Thymus (tissue), 11 donors: ENCODE results near the gene P2RY2. TPM values are rescaled to one million over a fixed set of nuclear protein-coding genes. Genes with fewer than 3 reads are reported as not detected.
"Not testable (repeated sequence)": the region's sequence is repeated elsewhere in the genome, so short reads cannot be mapped to it uniquely, and the experiment has no call there.

Experiments used
- DNase-seq, 9 donors: peaks; one replicate each; pipeline ENCODE4 v3.0.0-alpha.2; 2013; ENCODE audit warnings: low spot score in 9 of 9, low read depth in 6 of 9, missing footprints in 1 of 9
- H3K27ac ChIP-seq, 2 donors: one replicate each; pipeline ENCODE4 v1.5.1; 2013; ENCODE audit warnings: control low read depth in 1 of 2, low read depth in 1 of 2, low read length in 1 of 2, mild to moderate bottlenecking in 1 of 2, moderate library complexity in 1 of 2
- H3K27me3 ChIP-seq, 2 donors: one replicate each; pipeline ENCODE4 v1.5.1; 2013; ENCODE audit warnings: low read length in 1 of 2; ENCODE audit not compliant: control insufficient read depth in 2 of 2, insufficient read depth in 1 of 2
- H3K36me3 ChIP-seq, 2 donors: one replicate each; pipeline ENCODE4 v1.5.1; 2013; ENCODE audit warnings: low read length in 1 of 2, mild to moderate bottlenecking in 1 of 2, moderate library complexity in 1 of 2; ENCODE audit not compliant: control insufficient read depth in 2 of 2, insufficient read depth in 2 of 2
- H3K4me1 ChIP-seq, 2 donors: one replicate each; pipeline ENCODE4 v1.5.1; 2013; ENCODE audit warnings: low read length in 2 of 2; ENCODE audit not compliant: control insufficient read depth in 2 of 2, insufficient read depth in 2 of 2
- H3K4me3 ChIP-seq, 2 donors: one replicate each; pipeline ENCODE4 v1.5.1; 2013; ENCODE audit warnings: low read length in 2 of 2, control low read depth in 1 of 2, mild to moderate bottlenecking in 1 of 2
- H3K9me3 ChIP-seq, 2 donors: one replicate each; pipeline ENCODE4 v1.5.1; 2013; ENCODE audit warnings: low read length in 1 of 2, mild to moderate bottlenecking in 1 of 2; ENCODE audit not compliant: control insufficient read depth in 2 of 2, insufficient read depth in 1 of 2
- WGBS: extraction: QIAGEN DNeasy Blood & Tissue Kit; methylation state at CpG from one replicate; pipeline ENCODE4 v1.1.7; 2013; 5-methylcytosine and 5-hydroxymethylcytosine counted together
- polyA plus RNA-seq: library from polyadenylated mRNA; stranded (reverse); fragments of 200-250 nt; gene quantifications from one replicate; pipeline ENCODE4 v1.2.3, GENCODE V29; 2013
- total RNA-seq: library from RNA; stranded (reverse); fragments of 120-200 nt; gene quantifications from one replicate; pipeline ENCODE4 v1.2.4, GENCODE V29; 2013
- donor health status: healthy.

The P2RY2 gene
- total and polyA plus RNA-seq, 2 donors: 0.52 to 0.75 TPM

DNA sequence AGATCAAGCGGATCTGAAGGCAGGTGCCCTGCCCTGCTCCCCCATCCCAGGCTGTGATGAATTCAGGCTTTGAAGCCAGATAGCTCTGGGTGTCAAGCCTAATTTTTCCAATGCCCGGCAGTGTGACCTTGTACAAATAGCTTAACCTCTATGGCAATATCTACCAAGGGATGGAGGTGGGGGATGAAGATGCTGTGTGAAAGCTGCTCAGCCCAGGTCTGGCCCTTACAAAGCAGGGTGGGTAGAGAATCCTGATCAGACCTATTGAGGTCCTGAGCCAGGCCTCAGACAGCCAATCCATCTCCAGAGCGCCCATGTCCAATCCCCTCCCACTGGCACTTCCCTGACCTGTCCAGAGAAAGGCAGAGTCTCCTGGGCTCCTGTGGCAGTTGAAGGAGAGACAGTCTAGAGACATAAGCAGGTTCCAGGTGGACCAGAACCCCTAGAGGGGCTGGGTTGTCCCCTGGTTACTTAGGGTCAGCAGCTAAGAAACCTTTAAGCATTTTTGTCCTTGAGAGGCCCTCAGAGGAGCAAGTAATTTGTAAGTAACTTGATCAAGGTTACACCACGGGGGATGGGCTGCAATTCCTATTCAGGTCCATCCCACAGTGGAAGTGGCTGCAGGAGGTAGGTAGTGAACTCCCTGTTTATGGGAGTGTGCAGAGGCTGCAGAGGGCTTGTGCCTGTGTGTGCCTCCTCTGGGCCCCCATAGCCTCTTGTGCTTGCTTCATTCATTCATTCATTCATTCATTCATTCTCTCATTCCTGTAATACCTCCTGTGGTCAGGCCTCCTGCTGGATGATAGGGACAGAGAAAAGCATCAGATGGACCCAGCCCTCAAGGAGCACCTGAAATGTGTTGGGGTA lies 10.4 kb downstream of the P2RY2 start:
- Histone ChIP-seq H3K4me1 (no peaks in the 10 kb centered on the region), H3K9me3 (no peaks in the 10 kb centered on the region), H3K27ac (no peak overlapping the region), H3K36me3 (no peaks in the 10 kb centered on the region), H3K4me3 (no peak overlapping the region), H3K27me3 (no peaks in the 10 kb centered on the region)
- no peak for DNase-seq
- 95% methylated on average over 4 of the region's 4 CpGs for WGBS

DNA sequence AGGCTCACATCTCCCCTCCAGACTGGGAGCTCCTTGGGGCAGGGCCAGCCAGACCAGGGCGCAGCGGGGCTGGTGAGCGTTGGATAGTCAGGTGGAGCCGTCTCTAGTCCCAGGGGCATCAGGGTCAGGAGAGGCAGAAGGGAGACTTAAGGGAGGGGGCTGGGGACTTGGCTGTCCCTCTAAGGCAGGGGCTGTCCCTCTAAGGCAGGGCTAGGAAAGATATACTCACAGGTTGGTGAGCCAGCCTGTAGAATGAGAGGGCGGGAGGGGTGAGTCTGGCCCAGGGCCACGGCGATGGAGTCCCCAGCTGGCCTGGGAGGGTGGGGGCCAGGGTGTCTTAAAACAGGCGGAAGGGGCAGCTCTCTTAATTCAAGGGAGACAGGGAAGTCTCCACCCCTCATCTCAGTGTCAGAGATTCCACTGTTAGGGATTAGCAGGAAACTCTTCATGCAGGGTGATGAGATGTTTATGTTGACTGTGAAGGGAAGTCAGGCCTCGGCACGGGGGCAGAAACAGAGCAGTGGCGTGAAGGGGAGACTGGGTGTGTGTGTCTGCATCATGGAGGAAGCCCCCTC lies 11.3 kb downstream of the P2RY2 start:
- WGBS: 94% methylated on average over 11 of the region's 11 CpGs

DNA sequence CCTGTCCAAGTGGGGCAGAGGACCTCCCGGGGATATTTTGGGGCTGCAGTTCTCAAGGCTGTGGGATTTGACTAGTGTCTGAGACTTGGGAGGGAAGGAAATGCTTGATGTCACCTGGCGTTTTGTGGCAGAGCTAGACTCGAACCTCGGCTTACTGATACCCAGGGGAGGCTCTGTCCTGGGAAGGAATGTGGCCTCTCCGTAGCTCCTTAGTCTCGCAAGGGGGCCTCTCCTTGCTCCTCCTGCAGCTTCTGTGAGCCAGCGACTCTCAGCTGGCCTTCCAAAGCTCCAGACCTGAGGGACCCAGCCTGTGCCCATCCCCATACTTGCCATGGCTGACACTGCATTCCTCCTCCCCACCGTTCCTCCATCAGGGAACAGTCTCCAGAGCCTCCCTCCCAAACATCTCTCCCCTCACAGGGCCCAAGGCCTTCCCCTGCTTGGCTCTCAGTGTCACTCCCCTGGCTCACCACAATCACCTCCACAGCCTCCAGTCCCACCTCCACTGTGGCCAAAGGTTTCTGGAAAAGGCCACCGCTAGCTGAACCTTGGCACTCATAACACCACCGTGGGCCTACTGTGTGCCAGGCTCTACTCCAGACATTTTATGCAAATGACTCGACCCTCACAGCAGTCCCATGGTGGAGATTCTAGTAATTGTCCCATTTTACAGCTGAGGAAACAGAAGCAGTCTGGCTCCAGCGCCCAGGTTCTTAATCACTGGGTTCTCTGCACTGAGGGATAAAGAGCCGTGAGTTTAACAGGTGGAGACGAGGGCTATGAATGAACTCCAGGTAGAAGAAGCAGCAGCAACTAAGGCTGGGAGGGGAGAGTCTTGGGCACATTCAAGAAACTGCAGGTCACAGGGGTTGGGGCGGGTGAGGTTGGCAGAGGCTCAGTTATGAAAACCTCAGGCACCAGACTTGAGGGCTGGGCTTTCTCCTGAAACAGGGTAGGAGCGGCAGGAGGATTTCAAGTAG lies 12.1 kb downstream of the P2RY2 start:
- Histone ChIP-seq H3K4me3 (no peak overlapping the region), H3K4me1 (no peaks in the 10 kb centered on the region), H3K27me3 (no peaks in the 10 kb centered on the region), H3K9me3 (no peaks in the 10 kb centered on the region), H3K36me3 (no peaks in the 10 kb centered on the region), H3K27ac (no peak overlapping the region)
- 92% methylated on average over 16 of the region's 16 CpGs for WGBS
- no peak for DNase-seq

More for the DNA sequence above, 11.3 kb downstream of the P2RY2 start:
- H3K27ac ChIP-seq: no peak overlapping the region
- no peaks in the 10 kb centered on the region for H3K4me1 ChIP-seq
- no peaks in the 10 kb centered on the region for H3K36me3 ChIP-seq
- no peak overlapping the region for H3K4me3 ChIP-seq
- DNase-seq: no peak
- no peaks in the 10 kb centered on the region for H3K9me3 ChIP-seq
- no peaks in the 10 kb centered on the region for H3K27me3 ChIP-seq

DNA sequence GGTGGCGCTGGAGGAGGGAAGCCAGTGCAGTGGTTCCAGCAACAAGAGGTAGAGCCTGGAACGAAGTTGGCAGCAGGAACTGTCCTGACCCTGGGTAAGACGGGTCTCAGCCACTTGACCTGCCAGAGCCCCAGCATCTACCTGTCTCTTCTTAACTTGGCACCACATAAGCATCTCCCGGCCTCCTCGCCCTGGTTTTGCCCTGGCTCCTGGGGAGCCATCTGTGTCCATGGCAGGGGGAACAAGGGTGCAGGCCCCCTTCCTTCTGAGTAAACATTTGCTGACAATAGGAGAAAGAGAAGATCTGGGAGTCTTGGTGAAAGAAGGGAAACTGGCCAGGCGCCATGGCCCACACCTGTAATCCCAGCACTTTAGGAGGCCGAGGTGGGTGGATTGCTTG lies 12.8 kb downstream of the P2RY2 start:
- H3K4me3 ChIP-seq: no peak overlapping the region
- H3K4me1 ChIP-seq: no peaks in the 10 kb centered on the region
- no peak for DNase-seq
- WGBS: over 99% methylated on average over 7 of the region's 7 CpGs
- no peaks in the 10 kb centered on the region for H3K27me3 ChIP-seq
- H3K9me3 ChIP-seq: no peaks in the 10 kb centered on the region
- H3K27ac ChIP-seq: no peak overlapping the region
- H3K36me3 ChIP-seq: no peaks in the 10 kb centered on the region

DNA sequence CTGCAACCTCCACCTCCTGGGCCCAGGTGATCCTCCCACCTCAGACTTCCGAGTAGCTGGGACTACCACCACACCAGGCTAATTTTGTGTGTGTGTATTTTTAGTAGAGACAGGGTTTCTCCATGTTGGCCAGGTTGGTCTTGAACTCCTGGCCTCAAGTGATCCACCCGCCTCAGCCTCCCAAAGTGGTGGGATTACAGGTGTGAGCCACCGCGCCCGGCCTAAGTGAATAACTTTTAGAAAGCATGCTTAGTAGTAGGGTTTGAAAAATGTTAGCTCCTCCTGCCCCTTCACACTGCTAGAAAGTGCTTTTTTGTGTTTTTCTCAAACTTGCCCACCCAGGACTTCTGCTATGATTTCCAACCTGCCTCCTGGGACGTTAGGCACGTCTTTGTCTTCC lies 14.4 kb downstream of the P2RY2 start:
- H3K27me3 ChIP-seq, H3K4me3 ChIP-seq, H3K9me3 ChIP-seq, H3K4me1 ChIP-seq, H3K36me3 ChIP-seq, DNase-seq, H3K27ac ChIP-seq: not testable (repeated sequence)
- WGBS: 99% methylated on average over 7 of the region's 7 CpGs

DNA sequence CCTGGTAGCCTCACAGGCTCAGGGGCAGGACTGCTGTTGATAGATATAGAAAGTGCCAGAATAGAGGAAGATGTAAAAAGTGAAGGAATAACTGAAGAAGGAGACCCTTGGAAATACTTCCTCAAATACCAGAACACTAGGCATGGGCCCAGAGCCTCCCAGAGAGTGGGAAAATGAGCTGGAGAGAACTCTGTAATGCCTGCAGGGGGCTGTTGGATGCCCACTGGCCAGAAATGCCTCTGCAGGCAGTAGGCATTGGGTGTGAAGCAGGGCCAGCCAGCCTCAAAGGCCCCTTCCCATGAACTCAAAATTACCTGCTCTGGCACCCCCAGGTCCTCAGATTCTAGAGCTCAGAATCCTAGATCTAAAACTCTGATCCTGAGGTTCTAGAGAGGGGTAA lies 15.1 kb downstream of the P2RY2 start:
- DNase-seq: no peak
- Histone ChIP-seq H3K27ac (no peak overlapping the region), H3K4me1 (no peaks in the 10 kb centered on the region), H3K4me3 (no peak overlapping the region), H3K27me3 (no peaks in the 10 kb centered on the region), H3K9me3 (no peaks in the 10 kb centered on the region), H3K36me3 (no peaks in the 10 kb centered on the region)

DNA sequence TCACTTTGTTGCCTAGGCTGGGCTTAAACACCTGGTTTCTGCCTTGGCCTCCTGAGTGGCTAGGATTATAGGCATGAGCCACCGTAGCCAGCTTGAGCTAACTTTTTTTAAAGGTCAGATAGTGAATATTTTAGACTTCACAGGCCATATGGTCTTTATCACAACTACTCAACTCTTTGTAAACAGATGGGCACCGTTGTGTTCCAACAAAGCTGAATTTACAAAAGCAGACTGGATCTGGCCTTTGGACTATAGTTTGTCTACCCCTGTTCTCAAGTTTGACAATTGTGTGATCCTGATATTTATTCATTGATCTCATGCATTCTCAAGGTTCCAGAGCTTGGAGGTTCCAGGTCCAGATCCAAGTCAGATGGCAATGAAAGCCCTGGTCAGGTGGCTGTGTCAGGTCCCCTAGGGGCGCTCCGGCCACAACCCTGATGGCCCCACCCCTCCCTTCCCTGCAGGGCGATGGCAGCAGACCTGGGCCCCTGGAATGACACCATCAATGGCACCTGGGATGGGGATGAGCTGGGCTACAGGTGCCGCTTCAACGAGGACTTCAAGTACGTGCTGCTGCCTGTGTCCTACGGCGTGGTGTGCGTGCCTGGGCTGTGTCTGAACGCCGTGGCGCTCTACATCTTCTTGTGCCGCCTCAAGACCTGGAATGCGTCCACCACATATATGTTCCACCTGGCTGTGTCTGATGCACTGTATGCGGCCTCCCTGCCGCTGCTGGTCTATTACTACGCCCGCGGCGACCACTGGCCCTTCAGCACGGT lies 15.8 kb downstream of the P2RY2 start:
- H3K4me1 ChIP-seq: no peaks in the 10 kb centered on the region
- H3K36me3 ChIP-seq: no peaks in the 10 kb centered on the region
- H3K27ac ChIP-seq: no peak overlapping the region
- no peak overlapping the region for H3K4me3 ChIP-seq
- 96% methylated on average over 23 of the region's 23 CpGs for WGBS
- H3K27me3 ChIP-seq: no peaks in the 10 kb centered on the region
- H3K9me3 ChIP-seq: no peaks in the 10 kb centered on the region
- no peak for DNase-seq

DNA sequence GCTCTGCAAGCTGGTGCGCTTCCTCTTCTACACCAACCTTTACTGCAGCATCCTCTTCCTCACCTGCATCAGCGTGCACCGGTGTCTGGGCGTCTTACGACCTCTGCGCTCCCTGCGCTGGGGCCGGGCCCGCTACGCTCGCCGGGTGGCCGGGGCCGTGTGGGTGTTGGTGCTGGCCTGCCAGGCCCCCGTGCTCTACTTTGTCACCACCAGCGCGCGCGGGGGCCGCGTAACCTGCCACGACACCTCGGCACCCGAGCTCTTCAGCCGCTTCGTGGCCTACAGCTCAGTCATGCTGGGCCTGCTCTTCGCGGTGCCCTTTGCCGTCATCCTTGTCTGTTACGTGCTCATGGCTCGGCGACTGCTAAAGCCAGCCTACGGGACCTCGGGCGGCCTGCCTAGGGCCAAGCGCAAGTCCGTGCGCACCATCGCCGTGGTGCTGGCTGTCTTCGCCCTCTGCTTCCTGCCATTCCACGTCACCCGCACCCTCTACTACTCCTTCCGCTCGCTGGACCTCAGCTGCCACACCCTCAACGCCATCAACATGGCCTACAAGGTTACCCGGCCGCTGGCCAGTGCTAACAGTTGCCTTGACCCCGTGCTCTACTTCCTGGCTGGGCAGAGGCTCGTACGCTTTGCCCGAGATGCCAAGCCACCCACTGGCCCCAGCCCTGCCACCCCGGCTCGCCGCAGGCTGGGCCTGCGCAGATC lies 16.5 kb downstream of the P2RY2 start:
- Histone ChIP-seq H3K4me3 (no peak overlapping the region), H3K36me3 (no peaks in the 10 kb centered on the region), H3K4me1 (peaks cover 0 to under 1% of the 10 kb centered on the region in 2 donors), H3K27ac (no peak overlapping the region), H3K9me3 (no peaks in the 10 kb centered on the region), H3K27me3 (no peaks in the 10 kb centered on the region)
- no peak for DNase-seq
- 98% methylated on average over 56 of the region's 56 CpGs for WGBS
